ENCODE measurements around the gene CYTH4.

Gene CYTH4

GRCh38 chr22:37343863-37344734 lies 61.8 kb downstream of the CYTH4 start:
- in situ Hi-C loops (cut with MboI; ENCODE audit: low sequenced_read_pairs, unreplicated experiment) = no loop called here
- TF ChIP-seq, protein P1, sequence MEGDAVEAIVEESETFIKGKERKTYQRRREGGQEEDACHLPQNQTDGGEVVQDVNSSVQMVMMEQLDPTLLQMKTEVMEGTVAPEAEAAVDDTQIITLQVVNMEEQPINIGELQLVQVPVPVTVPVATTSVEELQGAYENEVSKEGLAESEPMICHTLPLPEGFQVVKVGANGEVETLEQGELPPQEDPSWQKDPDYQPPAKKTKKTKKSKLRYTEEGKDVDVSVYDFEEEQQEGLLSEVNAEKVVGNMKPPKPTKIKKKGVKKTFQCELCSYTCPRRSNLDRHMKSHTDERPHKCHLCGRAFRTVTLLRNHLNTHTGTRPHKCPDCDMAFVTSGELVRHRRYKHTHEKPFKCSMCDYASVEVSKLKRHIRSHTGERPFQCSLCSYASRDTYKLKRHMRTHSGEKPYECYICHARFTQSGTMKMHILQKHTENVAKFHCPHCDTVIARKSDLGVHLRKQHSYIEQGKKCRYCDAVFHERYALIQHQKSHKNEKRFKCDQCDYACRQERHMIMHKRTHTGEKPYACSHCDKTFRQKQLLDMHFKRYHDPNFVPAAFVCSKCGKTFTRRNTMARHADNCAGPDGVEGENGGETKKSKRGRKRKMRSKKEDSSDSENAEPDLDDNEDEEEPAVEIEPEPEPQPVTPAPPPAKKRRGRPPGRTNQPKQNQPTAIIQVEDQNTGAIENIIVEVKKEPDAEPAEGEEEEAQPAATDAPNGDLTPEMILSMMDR (IDR thresholded peaks at IDR 0.05; ENCODE audit: borderline replicate concordance, control extremely low read depth, extremely low read depth, insufficient read depth, missing control alignments) = no peak
- DNase-seq (ENCODE audit: low spot score) = no peak

- DNase-seq (ENCODE audit: low spot score) = no peak
- in situ Hi-C loops (cut with MboI; ENCODE audit: low sequenced_read_pairs, unreplicated experiment) = no loop called here
- TF ChIP-seq, protein P1 (IDR thresholded peaks at IDR 0.05; ENCODE audit: borderline replicate concordance, control extremely low read depth, extremely low read depth, insufficient read depth, missing control alignments) = no peak
Measured at GRCh38 chr22:37344735-37345449, 62.6 kb downstream of the CYTH4 start.

DNA sequence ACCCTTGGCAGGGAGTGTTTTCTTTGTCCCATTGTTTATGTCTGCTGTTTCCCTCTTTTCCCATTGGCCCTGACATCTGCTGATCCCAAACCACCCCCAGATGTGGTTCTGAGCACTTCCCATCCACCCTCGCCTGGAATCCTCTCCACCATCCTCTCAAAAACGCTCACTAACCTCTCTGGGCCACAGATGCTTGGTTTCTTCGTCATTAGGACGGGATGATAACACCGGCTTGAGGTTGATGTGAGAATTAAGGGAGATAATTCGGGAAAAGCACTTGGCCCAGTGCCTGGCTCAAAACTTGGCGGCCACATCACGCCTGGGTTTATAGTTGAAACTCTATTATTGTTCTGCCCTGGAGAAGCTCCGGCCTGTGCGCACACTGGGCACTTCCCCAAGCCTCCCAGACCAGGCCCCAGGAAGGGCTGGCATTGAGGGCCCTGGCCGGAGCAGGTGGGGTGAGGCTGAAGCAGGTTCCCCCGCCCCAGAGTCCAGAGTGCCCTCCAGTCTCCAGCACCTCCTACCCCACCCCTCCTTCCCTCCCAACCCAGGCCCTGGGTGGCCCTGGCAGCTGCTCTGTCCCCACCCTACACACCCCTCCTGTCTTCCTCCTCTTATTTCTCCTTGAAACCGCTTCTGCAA lies 63.7 kb downstream of the CYTH4 start:
- in situ Hi-C loops (cut with MboI; ENCODE audit: low sequenced_read_pairs, unreplicated experiment) = no loop called here
- no peak for DNase-seq (ENCODE audit: low spot score)
- TF ChIP-seq, protein P1 (IDR thresholded peaks at IDR 0.05; ENCODE audit: borderline replicate concordance, control extremely low read depth, extremely low read depth, insufficient read depth, missing control alignments) = no peak

DNA sequence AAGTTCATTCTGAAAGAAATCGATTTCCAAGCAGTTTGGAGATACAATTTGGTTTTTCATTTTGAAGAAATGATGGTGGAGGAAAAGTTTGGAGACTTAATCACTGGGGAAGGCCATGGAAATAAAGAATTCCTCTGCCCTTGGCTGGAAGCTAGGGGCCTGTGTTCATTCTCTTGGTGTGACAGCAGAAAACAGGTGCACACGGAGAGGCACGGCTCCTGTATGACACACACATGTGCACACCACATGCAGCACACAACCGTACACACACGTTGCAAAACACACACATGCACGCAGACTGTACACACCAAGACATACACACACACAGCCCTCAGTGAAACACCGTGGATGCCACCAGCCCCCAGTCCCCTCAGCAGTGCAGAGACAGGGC lies 64.2 kb downstream of the CYTH4 start:
- TF ChIP-seq, protein P1 (IDR thresholded peaks at IDR 0.05; ENCODE audit: borderline replicate concordance, control extremely low read depth, extremely low read depth, insufficient read depth, missing control alignments) = no peak
- in situ Hi-C loops (cut with MboI; ENCODE audit: low sequenced_read_pairs, unreplicated experiment) = no loop called here
- DNase-seq (ENCODE audit: low spot score) = no peak

DNA sequence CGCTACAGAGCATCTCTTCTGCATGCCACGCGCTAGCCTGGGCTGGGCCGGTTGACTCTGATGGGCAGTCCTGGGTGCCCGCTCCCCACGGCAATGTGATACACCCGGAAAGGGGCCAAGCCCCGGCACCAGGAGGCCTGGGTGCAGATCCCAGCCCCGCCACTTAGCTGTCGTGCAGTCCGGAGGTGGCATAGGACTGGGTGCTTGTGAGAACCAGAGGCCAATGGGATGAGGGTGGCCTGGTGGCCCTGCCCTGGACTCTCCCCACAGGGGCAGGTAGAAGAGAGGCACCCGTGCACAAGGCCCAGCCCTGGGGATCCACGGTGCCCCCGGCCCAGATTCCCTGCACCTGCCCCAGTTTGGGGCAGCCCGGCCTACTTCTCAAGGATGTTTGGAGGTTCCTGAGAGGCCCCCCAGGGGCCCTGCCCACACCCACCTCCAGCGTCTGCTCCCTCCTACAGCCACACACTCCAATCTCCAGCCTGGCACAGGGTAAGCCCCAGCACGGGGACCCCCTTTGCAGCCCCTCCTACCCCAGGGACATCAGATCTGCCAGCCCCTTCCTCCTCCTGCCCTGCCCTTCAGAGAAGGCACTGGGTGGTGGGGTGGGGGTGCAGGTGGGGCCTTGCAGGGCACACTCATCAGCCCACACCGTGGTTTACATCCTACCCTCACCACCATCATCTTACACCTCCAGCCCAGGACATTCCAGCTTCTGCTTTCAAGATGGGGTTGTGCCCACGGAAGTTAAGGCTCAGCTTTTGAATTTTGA lies 66.9 kb downstream of the CYTH4 start:
- DNase-seq (ENCODE audit: low spot score) = no peak
- TF ChIP-seq, protein P1 (IDR thresholded peaks at IDR 0.05; ENCODE audit: borderline replicate concordance, control extremely low read depth, extremely low read depth, insufficient read depth, missing control alignments) = no peak

DNA sequence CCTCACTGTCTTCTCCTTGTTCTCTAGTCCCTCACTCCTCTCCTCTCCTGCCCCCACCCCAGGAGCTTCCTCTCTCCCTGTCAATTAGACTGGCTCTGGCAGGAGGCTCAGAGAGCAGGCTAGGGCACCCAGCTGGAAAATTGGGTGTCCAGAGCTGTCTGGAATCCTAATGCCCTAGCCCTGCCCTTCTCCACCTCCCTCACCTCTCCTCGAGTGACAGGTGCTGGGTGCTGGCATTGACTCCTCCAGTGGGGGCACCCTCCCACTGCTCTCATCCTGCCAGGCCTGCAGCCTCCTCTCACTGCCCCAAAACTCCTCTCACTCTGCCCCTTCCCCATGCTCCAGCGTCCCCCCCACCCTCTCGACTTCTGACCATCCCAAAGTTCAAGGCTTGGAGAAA lies 68.9 kb downstream of the CYTH4 start:
- DNase-seq (ENCODE audit: low spot score) = no peak
- TF ChIP-seq, protein P1 (IDR thresholded peaks at IDR 0.05; ENCODE audit: borderline replicate concordance, control extremely low read depth, extremely low read depth, insufficient read depth, missing control alignments) = no peak
- in situ Hi-C loops (cut with MboI; ENCODE audit: low sequenced_read_pairs, unreplicated experiment) = no loop called here

More for the DNA sequence above, 66.9 kb downstream of the CYTH4 start:
- in situ Hi-C loops (cut with MboI; ENCODE audit: low sequenced_read_pairs, unreplicated experiment) = no loop called here

All from GM13976 (cell line).